A549 (cell line): Measurements from ENCODE around the gene DGLUCY.

ENCODE experiments used
- BHLHE40 ChIP-seq: IDR thresholded peaks from 2 replicates; pipeline ENCODE4 v1.6.1; 2012; ENCODE audit warnings: low read depth, low read length, inconsistent platforms
- CTCF ChIP-seq: fragments of >200 bp; sonication (Bioruptor Twin); formaldehyde crosslinking; IDR thresholded peaks from 3 replicates; pipeline ENCODE4 v1.5.1; 2016
- NR3C1 ChIP-seq: fragments of >200 bp; sonication (Bioruptor Twin); formaldehyde crosslinking; IDR thresholded peaks from 3 replicates; pipeline ENCODE4 v1.6.1; 2017
- PBX3 ChIP-seq: IDR thresholded peaks from 2 replicates; pipeline ENCODE4 v1.6.1; 2012
- POLR2A ChIP-seq: IDR thresholded peaks from 2 replicates; pipeline ENCODE4 v1.6.1; 2012; ENCODE audit warnings: mild to moderate bottlenecking, low read length
- ZNF302 ChIP-seq: fragments of 250-450 bp; sonication (Bioruptor Pico); IDR thresholded peaks from 2 replicates; pipeline ENCODE4 v1.9.0; 2021; ENCODE audit warnings: inconsistent platforms, mild to moderate bottlenecking, moderate library complexity

- TF ChIP-seq NR3C1, result no peak
- no peak for TF ChIP-seq ZNF302 (CRISPR knock-in tag)
- no peak for TF ChIP-seq CTCF
- TF ChIP-seq BHLHE40, result no peak
- TF ChIP-seq POLR2A, result no peak
- no peak for TF ChIP-seq PBX3
These were observed 14.8 kb downstream of the DGLUCY start for GRCh38 chr14:91128699-91129098.
